HG03565 (cell line): ENCODE results near the gene TTC29.
A peak's percentile ranks its signal among the peaks of the same experiment; 100 is the strongest.
"Not testable (repeated sequence)": the region's sequence is repeated elsewhere in the genome, so short reads cannot be mapped to it uniquely, and the experiment has no call there.

Experiments
- ATAC-seq: cut with Tn5 transposase; IDR thresholded peaks from one replicate; pipeline ENCODE4 v1.9.1; 2021; ENCODE audit warnings: mild to moderate bottlenecking, moderate library complexity; ENCODE audit not compliant: unreplicated experiment

Gene TTC29

DNA sequence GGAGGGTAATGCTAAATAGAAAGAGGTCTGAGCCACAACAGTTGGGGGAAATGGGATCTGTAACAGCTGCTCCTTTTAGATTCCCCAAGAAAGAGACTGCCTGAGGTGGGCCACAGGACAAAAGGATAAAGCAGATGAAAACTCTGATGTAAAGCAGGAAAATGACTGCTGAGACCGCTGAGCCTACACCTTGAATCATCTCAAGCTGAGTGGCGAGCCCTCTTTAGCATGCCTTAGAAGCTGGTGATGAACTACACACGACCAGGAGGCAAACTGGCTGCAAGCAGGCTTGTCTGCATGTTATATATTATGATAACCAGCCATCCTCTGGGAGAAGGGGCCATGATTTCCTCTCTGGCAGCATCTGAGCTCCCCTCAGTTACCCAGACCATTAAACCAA is 88.4 kb downstream of the TTC29 start:
- ATAC-seq = no peak

DNA sequence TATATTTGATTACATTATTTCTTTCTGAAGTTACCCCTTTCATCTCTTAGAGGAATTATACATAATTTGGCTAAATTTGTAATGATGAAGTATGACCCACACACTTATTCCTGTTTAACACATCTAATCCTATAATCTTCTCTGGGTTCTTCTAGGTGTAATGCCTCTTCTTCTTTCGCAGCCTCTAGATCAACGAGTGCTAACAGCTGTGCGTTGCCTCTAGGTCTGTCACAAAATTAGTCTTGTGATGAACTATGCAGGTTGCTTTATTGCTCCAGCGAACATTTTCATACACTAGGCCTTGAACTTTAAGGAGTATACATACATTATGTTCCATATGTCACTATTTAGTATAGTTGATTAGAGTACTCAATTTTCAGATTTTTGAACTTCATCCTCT is 89.9 kb downstream of the TTC29 start:
- ATAC-seq = no peak

DNA sequence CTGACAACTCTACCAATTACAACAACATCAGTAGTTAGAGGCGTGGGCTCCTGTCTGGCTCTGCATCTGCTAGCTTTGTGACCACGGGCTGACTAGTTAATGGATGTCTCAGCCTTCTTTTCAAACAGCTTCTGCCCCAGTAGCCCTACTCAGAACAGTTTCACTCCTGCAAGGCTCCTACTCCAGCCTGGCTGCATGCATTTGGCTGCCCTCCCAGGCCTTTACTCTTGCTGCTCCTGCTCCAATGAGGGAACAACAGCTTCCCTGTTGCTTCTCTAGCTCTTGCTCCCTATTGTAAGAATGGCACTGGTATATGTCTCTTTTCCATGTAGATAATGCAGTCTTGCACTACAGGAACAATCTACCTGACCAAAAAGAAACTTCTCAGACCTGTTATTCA is 93.3 kb downstream of the TTC29 start:
- ATAC-seq = no peak

DNA sequence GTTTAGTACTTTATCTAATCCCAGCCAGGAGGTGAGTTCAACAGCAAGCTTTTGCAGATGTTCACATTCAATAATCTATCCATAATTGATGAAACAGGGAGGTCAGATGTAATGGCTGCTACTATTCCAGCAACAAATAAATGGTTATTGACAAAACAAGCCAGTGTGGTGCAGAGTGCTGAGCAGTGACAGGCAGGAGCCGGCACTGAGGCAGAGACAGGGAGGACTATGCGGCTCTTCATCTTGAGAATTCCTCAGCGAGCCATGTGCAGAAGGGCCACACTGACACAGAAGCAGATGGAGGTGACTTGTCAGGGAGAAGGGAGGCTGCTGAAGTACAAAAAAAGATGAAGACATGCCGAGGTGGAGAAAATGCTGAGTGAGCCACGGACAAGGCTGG is 98.3 kb downstream of the TTC29 start:
- no peak for ATAC-seq

DNA sequence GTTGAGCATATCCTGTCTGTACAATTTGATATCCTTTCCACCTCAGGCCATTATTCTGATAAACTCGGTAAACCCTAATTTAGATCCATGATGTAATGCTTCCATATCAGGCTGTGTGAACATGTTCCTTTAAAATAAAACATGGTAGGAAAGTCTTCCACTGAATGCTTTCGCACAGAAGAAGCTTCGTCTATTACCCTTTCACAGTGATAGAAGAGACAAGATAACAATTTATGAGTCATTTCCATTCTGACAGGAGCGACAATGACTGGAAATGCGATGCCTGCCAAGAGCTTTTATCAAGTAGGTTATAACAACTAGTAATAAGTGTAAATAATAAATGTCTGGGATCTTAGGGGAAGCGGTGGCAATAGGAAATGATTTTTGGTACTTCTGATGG is 98.8 kb downstream of the TTC29 start:
- no peak for ATAC-seq

DNA sequence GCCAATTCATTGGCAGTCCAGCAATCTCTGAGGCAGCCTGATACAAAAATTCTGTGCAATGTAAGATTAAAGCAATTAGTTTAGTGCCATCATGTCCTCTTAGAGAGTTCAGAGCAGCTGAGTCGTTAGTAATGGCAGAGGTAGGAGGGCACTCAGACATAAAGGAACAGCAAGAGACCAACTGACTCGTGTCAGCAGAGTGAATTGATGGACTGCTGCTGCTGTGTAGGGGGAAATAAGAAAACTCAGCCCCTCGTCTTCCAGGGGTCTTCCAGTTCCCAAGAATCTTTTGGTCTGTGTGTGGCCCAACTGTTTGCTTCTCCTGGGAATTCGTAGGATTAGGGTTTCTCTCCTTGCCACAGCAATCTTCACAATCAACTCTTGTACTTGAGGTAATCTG is 100.9 kb downstream of the TTC29 start:
- ATAC-seq = no peak

DNA sequence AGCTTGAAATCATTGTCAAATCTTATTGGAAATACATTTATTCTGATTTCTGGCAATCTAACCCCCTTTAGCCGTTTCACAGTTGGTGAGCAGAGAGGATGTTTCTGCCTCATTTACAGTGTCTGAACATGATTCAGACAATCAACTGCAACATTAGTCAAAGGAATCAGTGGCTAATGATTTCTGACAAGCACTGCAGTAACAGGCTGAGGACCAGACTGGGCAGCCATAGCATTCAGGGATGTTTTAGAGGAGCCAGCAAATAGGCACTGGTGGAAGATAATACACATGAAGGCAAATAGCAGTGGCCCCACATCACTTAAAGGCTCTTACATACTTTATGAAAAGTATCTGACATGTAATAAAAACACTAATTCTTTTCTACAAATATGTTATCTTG is 102.8 kb downstream of the TTC29 start:
- ATAC-seq = no peak

DNA sequence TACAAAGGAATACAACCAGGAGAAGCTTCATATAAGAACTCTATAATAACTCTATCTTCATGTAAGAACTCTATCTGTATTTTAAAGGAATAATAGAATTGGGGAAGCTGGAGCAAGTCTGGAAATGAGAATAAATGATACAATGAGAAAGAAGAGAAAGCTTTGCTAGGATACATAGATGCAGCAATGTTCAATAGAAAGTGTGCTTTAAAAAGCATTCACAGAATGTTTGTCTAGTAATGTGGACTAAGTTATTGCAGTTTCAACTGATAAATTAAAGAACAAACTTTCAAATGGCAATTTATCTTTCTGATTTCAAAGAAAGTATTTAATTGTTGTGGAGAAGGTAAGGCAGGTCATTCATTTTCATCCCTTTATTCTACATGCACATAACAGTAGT is 104.9 kb downstream of the TTC29 start:
- ATAC-seq = no peak

DNA sequence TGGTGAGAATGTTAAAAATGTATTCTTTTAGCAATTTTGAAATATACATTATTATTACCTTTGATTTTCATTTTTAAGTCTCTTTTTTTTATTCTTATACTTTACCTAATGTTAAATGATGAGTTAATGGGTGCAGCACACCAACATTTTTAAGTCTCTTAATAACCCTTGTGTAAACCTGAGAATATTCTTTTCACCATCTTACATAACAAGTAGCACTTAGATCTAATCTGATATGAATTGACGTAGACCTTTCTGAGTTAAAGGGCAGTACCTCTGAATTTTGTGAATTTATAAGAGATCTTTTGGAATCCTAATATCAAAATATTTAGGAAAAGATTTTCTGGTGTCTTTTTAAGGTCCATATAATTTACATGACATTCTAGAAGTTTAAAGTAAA is 110.6 kb downstream of the TTC29 start:
- no peak for ATAC-seq

DNA sequence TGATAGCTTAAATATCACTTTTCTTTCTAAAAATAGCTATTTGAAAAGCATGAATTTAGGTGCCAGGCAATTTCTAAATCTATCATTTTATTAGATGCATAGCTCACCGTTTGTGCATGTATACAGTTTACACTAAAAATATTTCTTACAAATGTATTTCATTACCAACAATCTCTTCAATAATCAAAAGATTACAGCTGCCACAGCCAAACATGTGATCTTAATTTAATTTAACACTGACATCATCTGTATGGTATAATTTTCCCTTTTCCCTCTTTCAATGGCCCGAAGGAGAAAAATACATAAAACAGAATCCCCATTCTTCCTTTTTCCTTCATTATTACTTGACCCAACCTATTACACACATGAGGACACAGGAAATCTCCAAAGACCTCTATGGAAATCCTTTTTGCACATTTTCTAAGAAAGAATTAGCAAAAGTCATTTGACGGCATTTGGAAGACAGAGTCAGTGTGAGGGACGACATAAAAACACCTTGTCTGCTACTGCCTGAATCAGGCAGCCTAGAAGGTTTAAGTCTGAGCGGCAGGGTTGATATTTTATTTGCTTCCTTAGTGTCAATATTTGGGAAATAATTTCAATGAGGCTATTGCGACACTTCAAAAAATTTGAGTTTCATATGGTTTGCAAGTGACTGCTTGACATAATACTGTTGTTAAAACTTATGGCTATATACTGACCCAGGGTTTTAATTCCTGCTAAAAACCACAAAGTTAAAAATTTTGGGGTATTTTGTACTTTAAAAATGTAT is 111.2 kb downstream of the TTC29 start:
- no peak for ATAC-seq

DNA sequence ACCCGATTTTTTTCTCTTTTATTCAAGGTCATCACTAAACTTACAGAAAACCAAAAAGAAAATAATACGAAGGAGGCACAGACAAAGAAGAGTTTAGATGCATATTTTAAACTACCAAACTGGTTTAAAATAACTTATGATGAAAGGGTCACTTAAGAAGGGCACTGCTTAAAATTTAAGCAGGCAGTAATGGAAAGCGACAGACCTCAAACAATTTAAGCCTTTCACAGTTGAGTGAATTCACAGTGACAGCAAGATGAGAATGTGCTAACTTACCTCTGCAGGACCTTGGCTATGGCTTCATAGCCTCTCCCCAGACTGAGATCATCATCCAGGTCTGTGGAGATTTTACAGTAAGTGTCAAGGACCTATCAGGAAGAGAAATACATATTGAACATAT is 112.1 kb downstream of the TTC29 start:
- ATAC-seq = no peak

DNA sequence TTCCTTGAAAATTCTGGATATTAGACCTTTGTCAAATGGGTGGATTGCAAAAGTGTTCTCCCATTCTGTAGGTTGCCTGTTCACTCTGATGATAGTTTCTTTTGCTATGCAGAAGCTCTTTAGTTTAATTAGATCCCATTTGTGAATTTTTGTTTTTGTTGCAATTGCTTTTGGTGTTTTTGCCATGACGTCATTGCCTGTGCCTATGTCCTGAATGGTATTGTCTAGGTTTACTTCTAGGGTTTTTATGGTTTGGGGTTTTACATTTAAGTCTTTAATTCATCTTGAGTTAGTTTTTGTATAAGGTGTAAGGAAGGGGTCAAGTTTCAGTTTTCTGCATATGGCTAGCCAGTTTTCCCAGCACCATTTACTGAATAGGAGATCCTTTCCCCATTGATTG is 122.7 kb downstream of the TTC29 start:
- not testable (repeated sequence) for ATAC-seq

DNA sequence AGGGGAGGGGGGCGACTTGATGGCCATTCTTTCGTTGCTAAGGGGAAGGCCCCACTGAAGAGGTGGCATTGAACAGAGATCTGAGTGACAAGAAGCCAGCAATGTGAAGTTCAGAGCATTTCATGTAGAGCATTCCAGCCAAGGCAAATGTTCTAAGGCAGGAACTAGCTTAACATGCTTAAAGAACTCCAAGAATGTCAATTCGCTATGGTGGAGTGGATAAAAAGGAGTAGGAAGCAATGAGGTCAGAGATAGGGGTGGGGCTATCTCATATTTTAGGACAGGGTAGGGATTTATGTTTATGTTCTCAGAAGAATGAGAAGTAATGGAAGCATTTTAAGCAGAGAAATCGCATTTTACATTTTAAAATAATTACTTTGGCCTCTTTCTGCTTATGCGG is 130.9 kb downstream of the TTC29 start:
- no peak for ATAC-seq

DNA sequence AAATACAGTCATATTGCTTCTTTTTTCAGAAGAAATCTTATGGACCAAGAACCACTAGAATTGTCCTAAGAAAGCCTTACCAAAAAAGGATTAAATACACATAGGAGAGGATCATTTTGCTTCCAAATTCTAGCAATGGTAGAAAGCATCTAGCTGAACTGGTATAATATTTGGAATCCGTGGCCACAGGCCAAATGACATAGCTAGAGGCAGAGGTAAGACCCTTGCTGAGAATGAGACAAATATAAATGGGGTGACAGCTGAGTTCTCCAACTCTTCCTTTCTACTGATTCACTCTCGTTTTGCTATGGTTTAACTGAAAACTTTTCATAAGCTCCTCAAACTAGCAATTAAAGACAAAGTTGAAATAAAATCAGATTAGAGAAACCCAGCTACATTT is 150.0 kb downstream of the TTC29 start:
- ATAC-seq = no peak

DNA sequence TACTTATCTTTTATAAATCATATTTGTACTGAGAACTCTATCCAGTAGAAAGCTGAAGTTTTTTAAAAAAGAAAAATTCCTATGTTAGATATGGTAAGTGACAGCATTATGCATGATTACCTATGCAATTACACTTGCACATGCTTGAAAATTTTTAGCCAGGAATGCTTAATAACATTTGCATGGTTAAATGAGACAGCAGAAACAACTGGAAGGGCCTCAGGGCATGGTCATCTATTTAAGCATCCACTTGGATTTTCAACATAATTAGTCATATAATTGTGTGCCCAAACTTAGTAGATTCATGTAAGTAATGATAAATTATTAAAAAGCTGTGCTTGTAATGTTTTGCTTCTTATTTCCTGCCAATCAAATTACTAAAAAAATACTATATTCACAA is 151.9 kb downstream of the TTC29 start:
- ATAC-seq = no peak

DNA sequence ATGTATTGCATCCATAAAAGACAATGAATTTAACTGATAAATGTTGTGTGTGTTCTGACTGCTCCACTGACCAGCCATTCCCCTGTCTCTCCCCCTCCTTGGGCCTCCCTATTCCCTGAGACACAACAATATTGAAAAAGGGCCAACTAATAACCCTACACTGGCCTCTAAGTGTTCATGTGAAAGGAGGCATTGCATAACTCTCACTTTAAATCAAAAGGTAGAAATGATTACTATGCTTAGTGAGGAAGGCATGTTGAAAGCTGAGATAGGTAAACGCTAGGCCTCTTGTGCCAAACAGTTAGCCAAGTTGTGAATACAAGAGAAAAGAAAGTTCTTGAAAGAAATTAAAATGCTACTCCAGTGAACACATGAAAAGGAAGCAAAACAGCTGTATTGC is 154.2 kb downstream of the TTC29 start:
- no peak for ATAC-seq

DNA sequence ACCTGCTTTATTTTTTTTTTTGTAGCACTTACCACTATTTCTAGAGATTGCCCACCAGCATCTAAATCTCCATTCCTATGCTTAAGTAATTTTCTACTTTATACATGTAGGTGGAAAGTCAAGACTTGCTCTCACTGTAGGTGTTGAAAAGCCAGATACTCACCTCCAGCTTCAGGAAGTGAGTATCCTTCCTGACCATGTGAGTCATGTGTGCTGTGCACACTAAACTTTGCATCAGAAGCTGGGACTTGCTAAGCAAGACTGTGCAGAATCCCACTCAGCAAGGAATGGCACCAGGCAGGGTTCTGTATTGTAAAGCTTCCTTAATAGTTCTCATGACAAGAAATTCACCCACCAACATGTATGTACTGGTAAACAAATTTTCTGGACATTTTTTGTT is 155.1 kb downstream of the TTC29 start:
- ATAC-seq = no peak

DNA sequence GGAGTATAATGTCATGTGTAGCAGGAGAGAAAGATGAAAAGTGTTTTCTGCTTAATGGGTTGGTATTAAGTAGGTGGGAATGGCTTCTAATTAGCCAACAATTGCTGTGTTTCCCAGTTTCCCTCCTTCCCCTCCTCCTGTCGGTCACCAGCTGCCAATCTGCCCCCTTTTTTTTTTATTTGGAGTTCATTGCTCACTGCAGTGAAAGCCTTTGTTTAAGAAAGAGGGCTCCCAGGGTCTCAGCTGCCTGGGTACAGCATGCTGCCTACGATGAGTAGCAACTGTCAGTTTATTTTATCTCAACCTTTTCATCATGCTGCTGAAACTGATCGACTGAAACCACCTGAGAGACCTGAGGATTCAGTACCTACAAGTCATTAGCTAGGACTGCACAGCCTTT is 157.9 kb downstream of the TTC29 start:
- ATAC-seq = no peak

DNA sequence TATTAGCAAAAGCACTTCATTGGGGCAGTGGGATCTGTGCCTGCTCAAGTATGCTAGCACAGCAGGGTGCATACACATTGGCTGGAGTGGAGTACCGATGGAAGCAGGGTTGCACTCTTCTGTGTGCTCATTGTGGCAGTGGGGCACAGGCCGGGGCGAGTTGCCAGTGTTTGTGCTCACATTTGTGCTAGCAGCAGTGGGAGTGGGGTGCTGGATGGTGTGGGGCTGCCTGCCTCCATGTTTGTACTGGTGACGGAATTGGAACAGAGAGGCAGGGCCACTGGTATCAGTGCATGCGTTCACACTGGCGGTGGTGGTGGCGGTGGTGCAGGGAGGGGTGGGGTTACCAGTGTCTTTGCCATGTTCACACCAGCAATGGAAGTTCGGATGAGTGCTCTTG is 169.0 kb downstream of the TTC29 start:
- no peak for ATAC-seq

DNA sequence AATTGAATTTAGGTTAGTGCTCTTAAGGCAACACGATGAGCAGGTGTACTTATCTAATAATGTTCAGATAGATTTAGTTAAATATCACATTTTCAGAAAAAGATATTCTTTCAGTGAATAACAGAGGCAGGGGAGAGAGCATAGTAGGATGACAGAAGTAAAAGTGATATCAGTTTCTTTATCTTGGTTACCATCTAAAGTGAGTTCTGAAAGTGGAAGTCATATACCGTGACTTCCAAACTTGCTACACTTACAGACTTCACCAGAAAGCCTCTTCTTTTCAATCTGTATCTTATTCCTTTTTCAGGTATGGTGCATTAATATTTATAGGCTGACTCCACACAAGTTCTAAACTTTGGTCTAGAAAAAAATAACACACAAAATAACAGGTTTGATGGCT is 182.1 kb downstream of the TTC29 start:
- peak; percentile 82 for ATAC-seq

DNA sequence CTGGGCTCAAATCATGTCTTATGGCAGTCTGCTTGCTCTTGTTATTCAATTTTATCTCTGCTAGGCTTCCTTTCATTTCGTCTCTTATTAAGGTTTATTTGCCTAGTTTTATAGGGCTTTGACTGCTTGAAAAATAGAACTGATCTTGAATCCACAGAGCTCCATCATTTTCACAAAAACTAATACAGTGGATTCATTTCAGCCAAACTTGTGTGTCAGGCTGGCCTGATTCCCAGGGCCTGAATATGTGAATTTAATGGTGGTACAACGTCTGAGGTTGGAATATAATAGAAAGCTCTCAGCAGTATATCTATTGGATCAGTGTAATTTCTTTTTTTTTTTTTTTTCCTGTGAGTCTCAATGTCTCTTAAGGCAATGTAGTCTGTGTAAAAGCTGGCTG is 183.6 kb downstream of the TTC29 start:
- no peak for ATAC-seq

DNA sequence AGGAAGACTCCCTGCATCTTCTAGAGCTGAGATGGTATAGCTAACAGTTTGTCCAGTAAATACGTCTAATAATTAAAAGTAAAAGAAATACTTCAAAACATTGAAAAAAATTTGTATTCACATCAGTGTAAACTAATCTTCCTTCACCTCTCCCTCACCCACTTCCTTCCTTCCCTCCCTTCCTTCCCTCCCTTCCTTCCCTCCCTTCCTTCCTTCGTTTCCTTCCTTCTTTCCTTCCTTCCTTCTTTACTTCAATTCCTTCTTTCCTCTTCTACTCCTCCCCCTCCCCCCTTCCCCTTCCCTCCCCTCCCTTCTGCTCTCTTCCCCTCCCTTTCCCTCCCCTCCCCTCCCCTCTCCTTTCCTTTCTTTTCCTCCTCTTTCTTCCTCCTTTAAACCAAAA is 203.2 kb downstream of the TTC29 start:
- ATAC-seq = no peak

DNA sequence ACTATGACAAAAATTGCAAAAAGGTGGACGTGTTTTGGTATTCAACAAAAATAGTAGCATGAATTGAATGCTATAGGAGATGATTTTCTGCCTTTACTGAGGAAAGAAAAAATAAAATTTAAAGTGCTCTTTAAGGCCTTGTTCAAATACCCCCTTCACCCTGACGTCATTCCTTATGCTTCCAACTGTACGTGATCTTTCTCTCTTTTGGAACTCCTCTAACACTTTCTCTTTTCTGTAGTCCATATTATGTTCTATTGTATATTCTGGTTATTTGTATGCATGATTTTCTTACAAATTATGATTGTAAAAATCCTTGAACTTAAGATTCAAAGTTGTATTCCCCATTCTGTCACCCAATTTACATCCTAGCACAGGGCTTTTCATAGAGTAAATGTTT is 206.5 kb downstream of the TTC29 start:
- no peak for ATAC-seq
